22Rv1 (cell line): Measurements from ENCODE around the gene KIRREL3.
"Not testable (repeated sequence)": the region's sequence is repeated elsewhere in the genome, so short reads cannot be mapped to it uniquely, and the experiment has no call there.

Experiments
- H3K27ac ChIP-seq: fragments of 450-650 bp; 2 replicates; pipeline ENCODE4 v1.5.1; 2017
- CTCF ChIP-seq: fragments of 450-650 bp; IDR thresholded peaks from 2 replicates; pipeline ENCODE4 v1.5.1; 2017; ENCODE audit warnings: mild to moderate bottlenecking
- ZFX ChIP-seq: fragments of 450-650 bp; IDR thresholded peaks from 2 replicates; pipeline ENCODE4 v1.6.1; 2017; ENCODE audit warnings: antibody characterized with exemption, borderline replicate concordance

KIRREL3 gene

GRCh38 chr11:126391286-126391954, 609.1 kb downstream of the KIRREL3 start:
- no peak overlapping the region for H3K27ac ChIP-seq
- no peak for TF ChIP-seq ZFX
- no peak for TF ChIP-seq CTCF

- TF ChIP-seq CTCF: no peak
- TF ChIP-seq ZFX: no peak
- no peak overlapping the region for H3K27ac ChIP-seq
Observed at GRCh38 chr11:126390272-126390867, 610.2 kb downstream of the KIRREL3 start.

GRCh38 chr11:126387857-126388256, 612.7 kb downstream of the KIRREL3 start:
- no peak overlapping the region for H3K27ac ChIP-seq
- no peak for TF ChIP-seq ZFX
- TF ChIP-seq CTCF: no peak

- not testable (repeated sequence) for H3K27ac ChIP-seq
Observed at GRCh38 chr11:126386729-126387071, 613.9 kb downstream of the KIRREL3 start.

GRCh38 chr11:126385991-126386728, 614.4 kb downstream of the KIRREL3 start:
- no peak overlapping the region for H3K27ac ChIP-seq
- TF ChIP-seq ZFX (no peak), CTCF (no peak)

- no peak overlapping the region for H3K27ac ChIP-seq
- no peak for TF ChIP-seq ZFX
- no peak for TF ChIP-seq CTCF
Observed at GRCh38 chr11:126384449-126385070, 616.0 kb downstream of the KIRREL3 start.

GRCh38 chr11:126383339-126384335, 616.9 kb downstream of the KIRREL3 start:
- TF ChIP-seq CTCF: no peak
- no peak for TF ChIP-seq ZFX
- H3K27ac ChIP-seq: no peak overlapping the region

- not testable (repeated sequence) for H3K27ac ChIP-seq
Observed at GRCh38 chr11:126382641-126383040, 617.9 kb downstream of the KIRREL3 start.

GRCh38 chr11:126381960-126382359, 618.6 kb downstream of the KIRREL3 start:
- H3K27ac ChIP-seq: not testable (repeated sequence)
